H1 (cell line): ENCODE data around the gene KLHDC7A. TPM values are rescaled to one million over a fixed set of nuclear protein-coding genes. Genes with fewer than 3 reads are reported as not detected.

ENCODE experiments used
- CTCF ChIA-PET: fragments of 300-600 bp; sonication (Branson Sonifier 250); formaldehyde crosslinking; loops from one replicate; lab custom pipeline; 2021; ENCODE audit not compliant: partially characterized antibody; lab: Charles Lee
- POLR2A ChIA-PET: fragments of 300-600 bp; sonication (Branson Sonifier 250); formaldehyde crosslinking; loops from one replicate; lab custom pipeline; 2021; ENCODE audit warnings: inconsistent platforms; ENCODE audit not compliant: partially characterized antibody; lab: Charles Lee
- DNase-seq, 2 experiments: peaks; one replicate each; pipeline versions ENCODE4 v3.0.0 to v3.0.0-alpha.2; 2010 to 2022; ENCODE audit warnings: low spot score in 2 of 2, low read depth in 1 of 2, mixed read lengths in 1 of 2
- FAIRE-seq: peaks from 2 replicates; lab custom pipeline; 2011; peaks lifted over from hg19 to GRCh38; lab: Jason Lieb, UNC
- H2AFZ ChIP-seq: 2 replicates; pipeline ENCODE4 v1.8.1; 2012; ENCODE audit warnings: low read length, inconsistent platforms
- H2AK5ac ChIP-seq: 2 replicates; pipeline ENCODE4 v1.6.1; 2013; ENCODE audit warnings: low read depth, low read length
- H2BK120ac ChIP-seq: replicated peaks from 2 replicates; pipeline ENCODE3; 2013; ENCODE audit warnings: low read depth, low read length, inconsistent platforms
- H2BK12ac ChIP-seq: 2 replicates; pipeline ENCODE4 v1.6.1; 2013; ENCODE audit warnings: low read depth, low read length
- H2BK15ac ChIP-seq: 2 replicates; pipeline ENCODE4 v1.6.1; 2013; ENCODE audit warnings: low read length
- H2BK20ac ChIP-seq: 2 replicates; pipeline ENCODE4 v1.6.1; 2013; ENCODE audit warnings: low read length
- H2BK5ac ChIP-seq: 2 replicates; pipeline ENCODE4 v1.6.1; 2013; ENCODE audit warnings: low read depth, low read length
- H3K14ac ChIP-seq: 2 replicates; pipeline ENCODE4 v1.6.1; 2013; ENCODE audit warnings: inconsistent platforms; ENCODE audit not compliant: insufficient read length
- H3K18ac ChIP-seq: 2 replicates; pipeline ENCODE4 v1.6.1; 2013; ENCODE audit warnings: low read length; ENCODE audit errors: extremely low read depth
- H3K23ac ChIP-seq: 2 replicates; pipeline ENCODE4 v1.6.1; 2013; ENCODE audit warnings: inconsistent platforms; ENCODE audit not compliant: insufficient read length
- H3K23me2 ChIP-seq: 2 replicates; pipeline ENCODE4 v1.6.1; 2013; ENCODE audit warnings: low read depth, low read length
- H3K27ac ChIP-seq: 2 replicates; pipeline ENCODE4 v1.6.1; 2011; ENCODE audit warnings: low read depth, low read length, inconsistent platforms
- H3K27me3 ChIP-seq, 4 experiments: replicated peaks in 1 of 4; 1 replicate in 1 of 4; 2 replicates in 3 of 4; pipeline versions ENCODE4 v1.6.1 to v1.8.1; 2011 to 2013; ENCODE audit warnings: low read length in 3 of 4, mild to moderate bottlenecking in 3 of 4, inconsistent platforms in 2 of 4, mixed read lengths in 2 of 4, moderate library complexity in 1 of 4; ENCODE audit not compliant: control insufficient read depth in 3 of 4, insufficient read depth in 3 of 4; ENCODE audit errors: extremely low read depth in 1 of 4
- H3K36me3 ChIP-seq, 4 experiments: 2 replicates each; pipeline versions ENCODE4 v1.6.1 to v1.8.1; 2011 to 2013; ENCODE audit warnings: mild to moderate bottlenecking in 4 of 4, low read length in 3 of 4, moderate library complexity in 2 of 4, control low read depth in 1 of 4, inconsistent platforms in 1 of 4; ENCODE audit not compliant: insufficient read depth in 4 of 4, control insufficient read depth in 2 of 4
- H3K4ac ChIP-seq: replicated peaks from 2 replicates; pipeline ENCODE3; 2013; ENCODE audit warnings: low read length, low read depth, mixed read lengths, inconsistent platforms; ENCODE audit not compliant: insufficient read length
- H3K4me1 ChIP-seq, 4 experiments: replicated peaks in 1 of 4; 1 replicate in 1 of 4; 2 replicates in 3 of 4; pipeline versions ENCODE4 v1.6.1 to v1.8.1; 2011 to 2013; ENCODE audit warnings: low read length in 3 of 4, inconsistent platforms in 2 of 4, mixed read lengths in 1 of 4; ENCODE audit not compliant: insufficient read depth in 4 of 4, control insufficient read depth in 3 of 4
- H3K4me2 ChIP-seq, 2 experiments: 2 replicates each; pipeline versions ENCODE4 v1.6.1 to v1.8.1; 2011 to 2013; ENCODE audit warnings: low read depth in 2 of 2, low read length in 2 of 2, control low read depth in 1 of 2, inconsistent platforms in 1 of 2, mild to moderate bottlenecking in 1 of 2; ENCODE audit not compliant: insufficient read depth in 1 of 2
- H3K4me3 ChIP-seq, 4 experiments: fragments of 200-600, 300-600 bp in 1 of 4; sonication (generic), shearing (Covaris generic), sonication (Bioruptor Twin) in 1 of 4; 2 replicates each; pipeline versions ENCODE4 v1.5.1 to v1.8.1; 2011 to 2016; ENCODE audit warnings: low read length in 4 of 4, low read depth in 3 of 4, control low read depth in 2 of 4, inconsistent platforms in 2 of 4, mild to moderate bottlenecking in 2 of 4, mixed read lengths in 1 of 4, moderate library complexity in 1 of 4; ENCODE audit not compliant: insufficient read depth in 2 of 4; ENCODE audit errors: extremely low read depth in 1 of 4
- H3K56ac ChIP-seq: replicated peaks from 2 replicates; pipeline ENCODE3; 2013; ENCODE audit warnings: low read depth, mild to moderate bottlenecking, mixed read lengths, low read length, inconsistent platforms; ENCODE audit not compliant: insufficient read length
- H3K79me1 ChIP-seq: 2 replicates; pipeline ENCODE4 v1.6.1; 2013; ENCODE audit warnings: low read depth, low read length, control low read depth
- H3K79me2 ChIP-seq, 2 experiments: 2 replicates each; pipeline versions ENCODE4 v1.6.1 to v1.8.1; 2012 to 2013; ENCODE audit warnings: low read length in 2 of 2, mild to moderate bottlenecking in 2 of 2, inconsistent platforms in 1 of 2; ENCODE audit not compliant: insufficient read depth in 2 of 2, control insufficient read depth in 1 of 2
- H3K9ac ChIP-seq, 4 experiments: replicated peaks in 1 of 4; 1 replicate in 1 of 4; 2 replicates in 3 of 4; pipeline versions ENCODE4 v1.6.1 to v1.8.1; 2011 to 2013; ENCODE audit warnings: low read depth in 3 of 4, low read length in 3 of 4, control low read depth in 2 of 4, mild to moderate bottlenecking in 2 of 4, moderate library complexity in 2 of 4, inconsistent platforms in 1 of 4; ENCODE audit errors: extremely low read depth in 1 of 4
- H3K9me3 ChIP-seq, 2 experiments: 2 replicates each; pipeline versions ENCODE4 v1.6.1 to v1.8.1; 2012 to 2013; ENCODE audit warnings: mild to moderate bottlenecking in 2 of 2, moderate library complexity in 2 of 2, control low read depth in 1 of 2, inconsistent platforms in 1 of 2, low read depth in 1 of 2, low read length in 1 of 2, mixed read lengths in 1 of 2; ENCODE audit not compliant: insufficient read depth in 2 of 2
- H4K20me1 ChIP-seq, 2 experiments: replicated peaks in 1 of 2; 2 replicates each; pipeline versions ENCODE3 to v1.8.1; 2011 to 2013; ENCODE audit warnings: inconsistent platforms in 2 of 2, low read length in 2 of 2, mild to moderate bottlenecking in 1 of 2; ENCODE audit not compliant: insufficient read depth in 2 of 2, control insufficient read depth in 1 of 2
- H4K5ac ChIP-seq: 2 replicates; pipeline ENCODE4 v1.6.1; 2013; ENCODE audit warnings: low read length, low read depth, mixed read lengths, inconsistent platforms; ENCODE audit not compliant: insufficient read length
- H4K8ac ChIP-seq: 2 replicates; pipeline ENCODE4 v1.8.0; 2013; ENCODE audit warnings: mild to moderate bottlenecking, moderate library complexity, low read length, inconsistent platforms; ENCODE audit not compliant: insufficient read depth; ENCODE audit errors: extremely low read depth
- H4K91ac ChIP-seq: replicated peaks from 2 replicates; pipeline ENCODE3; 2013; ENCODE audit warnings: low read length, mixed read lengths, inconsistent platforms; ENCODE audit not compliant: insufficient read length
- KDM1A ChIP-seq: fragments of 200-600, 300-600 bp; sonication (generic); IDR thresholded peaks from 2 replicates; pipeline ENCODE4 v1.7.1; 2016; ENCODE audit warnings: mild to moderate bottlenecking, low read length, borderline replicate concordance
- RNF2 ChIP-seq: fragments of 200-900, 300-1000 bp; sonication (generic); IDR thresholded peaks from 2 replicates; pipeline ENCODE4 v1.7.1; 2016; ENCODE audit warnings: borderline replicate concordance, low read depth, mild to moderate bottlenecking, antibody characterized with exemption, low read length; ENCODE audit not compliant: poor library complexity, severe bottlenecking; ENCODE audit errors: missing control alignments
- whole genome bisulfite sequencing, 2 experiments: shearing (Covaris generic) in 1 of 2; methylation state at CpG; one replicate each; pipeline versions ENCODE4 v1.1.6 to v1.1.7; 2013 to 2015; ENCODE audit warnings: low lambda C conversion rate in 2 of 2, mixed read lengths in 2 of 2, inconsistent platforms in 1 of 2, low coverage in 1 of 2, missing lambda C conversion rate in 1 of 2; ENCODE audit not compliant: insufficient replicate concordance in 2 of 2, insufficient coverage in 1 of 2, insufficient read length in 1 of 2; ENCODE audit errors: extremely low coverage in 1 of 2, missing lambda C conversion rate in 1 of 2; 5-methylcytosine and 5-hydroxymethylcytosine counted together
- polyA plus RNA-seq, 7 experiments: library from polyadenylated mRNA; depleted of rRNA in 3 of 7; stranded (reverse) in 5 of 7; unstranded in 2 of 7; fragments of >200 nt in 5 of 7; fragments of 200-250 nt in 2 of 7; gene quantifications; 1 replicate in 5 of 7; 2 replicates in 1 of 7; 4 replicates in 1 of 7; pipeline versions ENCODE4 v1.2.1 to v1.2.3, GENCODE V29; 2011 to 2013; ENCODE audit warnings: missing spikeins in 2 of 7, mixed read lengths in 2 of 7
- total RNA-seq: library from RNA; stranded (reverse); fragmentation: NEBNext Ultra II Directional; extraction: Animal tissue kit (Norgen Biotek cat#: 25700); gene quantifications from 2 replicates; pipeline ENCODE4 v1.2.1, GENCODE V29; 2021

Gene KLHDC7A
- total and polyA plus RNA-seq, 2 of the 8 experiments (the other 6 are each of a cell fraction or from before 2014, with no cell fraction given): 3.9 to 18.9 TPM

GRCh38 chr1:18504609-18505008 lies 23.9 kb downstream of the KLHDC7A start:
- FAIRE-seq: no peak
- ChIA-PET POLR2A (interaction anchor here (1.1 kb wide), 1 partner anchor 20 kb away, joined by 3 read pairs; no protein-coding TSS in a partner anchor), CTCF (interaction anchor here (1.3 kb wide), 1 partner anchor 77 kb away, joined by 4 read pairs; no protein-coding TSS in a partner anchor)
- H3K23ac ChIP-seq: no peak overlapping the region
- H3K56ac ChIP-seq: no peak overlapping the region
- no peaks in the 10 kb centered on the region for H3K9me3 ChIP-seq
- no peak overlapping the region for H3K4ac ChIP-seq
- H3K36me3 ChIP-seq: no peaks in the 10 kb centered on the region
- no peak overlapping the region for H3K14ac ChIP-seq
- H2BK5ac ChIP-seq: no peak overlapping the region
- H2BK12ac ChIP-seq: no peak overlapping the region
- no peaks in the 10 kb centered on the region for H3K79me2 ChIP-seq
- no peaks in the 10 kb centered on the region; a peak in 1 of 7 replicates for H3K27me3 ChIP-seq
- no peak overlapping the region for H4K8ac ChIP-seq
- H4K5ac ChIP-seq: no peak overlapping the region
- H3K9ac ChIP-seq: no peak overlapping the region
- no peak overlapping the region for H2AFZ ChIP-seq
- no peak overlapping the region for H3K4me2 ChIP-seq
- H2AK5ac ChIP-seq: no peak overlapping the region
- no peak overlapping the region for H3K4me3 ChIP-seq
- H2BK120ac ChIP-seq: no peak overlapping the region
- WGBS, 2 experiments: 83% methylated on average over 3 of the region's 3 CpGs; no CpG with 5 or more reads in 1 of the 2 experiments
- no peaks in the 10 kb centered on the region for H4K20me1 ChIP-seq
- no peak overlapping the region for H3K27ac ChIP-seq
- H3K4me1 ChIP-seq: no peaks in the 10 kb centered on the region
- no peak for DNase-seq
- H3K79me1 ChIP-seq: no peaks in the 10 kb centered on the region
- H3K23me2 ChIP-seq: no peaks in the 10 kb centered on the region
- no peak overlapping the region for H2BK20ac ChIP-seq
- H2BK15ac ChIP-seq: no peak overlapping the region
- no peak for TF ChIP-seq KDM1A
- TF ChIP-seq RNF2: no peak
- H3K18ac ChIP-seq: no peak overlapping the region
- no peak overlapping the region for H4K91ac ChIP-seq
